Esophagus muscularis mucosa (tissue), 3 donors: ENCODE data around the gene CYP26B1.

Source experiments
- CTCF ChIP-seq, 3 experiments: fragments of 200-600 bp in 2 of 3; fragments of 450-650 bp in 1 of 3; sonication (generic) in 2 of 3; IDR thresholded peaks; one replicate each; pipeline ENCODE4 v1.5.1; 2017 to 2019; ENCODE audit warnings: antibody characterized with exemption in 3 of 3, mild to moderate bottlenecking in 2 of 3, moderate library complexity in 1 of 3
- POLR2AphosphoS5 ChIP-seq, 2 donors: sonication (generic); formaldehyde crosslinking; IDR thresholded peaks; one replicate each; pipeline ENCODE4 v1.6.1; 2017; ENCODE audit warnings: antibody characterized with exemption in 2 of 2

- TF ChIP-seq CTCF (IDR thresholded peaks at IDR 0.05) = no peak
- TF ChIP-seq POLR2AphosphoS5 (IDR thresholded peaks at IDR 0.05) = no peak
These were observed 48.7 kb downstream of the CYP26B1 start for GRCh38 chr2:72098935-72099334.
